Measurements from ENCODE around the gene CPB1.

Gene CPB1

DNA sequence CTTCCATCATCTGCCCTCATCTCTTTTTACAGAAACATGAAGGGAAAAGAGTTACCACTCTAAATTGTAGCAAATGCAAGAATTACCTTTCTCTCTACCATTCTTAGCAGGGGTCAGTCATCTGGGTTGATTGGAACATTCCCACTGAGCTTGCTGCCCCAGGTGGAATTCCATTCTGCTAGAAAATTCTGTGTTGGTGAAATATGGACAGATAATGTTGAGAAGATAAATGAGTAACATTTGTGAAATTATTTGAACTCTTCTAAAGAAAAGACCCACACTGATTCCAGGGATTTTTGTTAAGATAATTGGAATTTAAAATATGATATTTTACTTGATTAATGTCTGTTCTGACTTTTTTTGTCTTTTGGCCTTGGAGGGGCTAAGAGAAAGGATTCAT is 26.4 kb downstream of the CPB1 start:
- Mint-ChIP-seq H3K4me1 (peaks cover 6% of the 10 kb centered on the region), H3K9me3 (no peaks in the 10 kb centered on the region), H3K27me3 (ENCODE audit: low read depth, poor library complexity) (no peaks in the 10 kb centered on the region), H3K36me3 (ENCODE audit: low read depth) (no peaks in the 10 kb centered on the region), H3K4me3 (no peak overlapping the region), H3K27ac (no peak overlapping the region)
- TF ChIP-seq CTCF (IDR thresholded peaks at IDR 0.05), result no peak
- DNase-seq, result no peak

DNA sequence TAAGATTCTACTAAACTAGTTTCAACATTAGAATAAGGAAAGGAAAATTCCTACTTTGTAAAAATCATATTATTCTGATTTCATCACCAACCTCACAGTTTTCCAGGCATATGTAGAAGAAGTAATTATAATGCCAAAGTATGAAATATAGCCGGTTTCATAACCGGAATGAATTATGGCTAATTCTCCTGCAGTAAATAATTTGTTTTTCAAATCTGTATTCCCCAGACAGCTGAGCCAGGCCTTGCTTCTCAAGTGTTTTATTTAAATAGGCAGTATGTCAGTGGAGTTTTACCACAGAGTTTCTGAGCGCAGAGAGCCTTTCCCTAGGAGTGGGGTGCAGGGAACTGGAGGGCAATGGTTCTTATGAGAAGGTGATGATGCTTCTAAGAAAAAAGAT is 28.8 kb downstream of the CPB1 start:
- no peak overlapping the region for H3K4me3 Mint-ChIP-seq
- no peaks in the 10 kb centered on the region for H3K27me3 Mint-ChIP-seq (ENCODE audit: low read depth, poor library complexity)
- no peaks in the 10 kb centered on the region for H3K9me3 Mint-ChIP-seq
- no peak overlapping the region for H3K27ac Mint-ChIP-seq
- no peak for TF ChIP-seq CTCF (IDR thresholded peaks at IDR 0.05)
- H3K4me1 Mint-ChIP-seq, result peaks cover 11% of the 10 kb centered on the region
- no peaks in the 10 kb centered on the region for H3K36me3 Mint-ChIP-seq (ENCODE audit: low read depth)
- DNase-seq, result no peak

- peaks cover 11% of the 10 kb centered on the region for H3K4me1 Mint-ChIP-seq
- no peaks in the 10 kb centered on the region for H3K36me3 Mint-ChIP-seq (ENCODE audit: low read depth)
- H3K9me3 Mint-ChIP-seq, result no peaks in the 10 kb centered on the region
- TF ChIP-seq CTCF (IDR thresholded peaks at IDR 0.05), result no peak
- H3K27ac Mint-ChIP-seq, result no peak overlapping the region
- no peak overlapping the region for H3K4me3 Mint-ChIP-seq
- DNase-seq, result no peak
- no peaks in the 10 kb centered on the region for H3K27me3 Mint-ChIP-seq (ENCODE audit: low read depth, poor library complexity)
Measured at GRCh38 chr3:148857316-148857715, 29.7 kb downstream of the CPB1 start.

GRCh38 chr3:148861277-148861869 is 33.8 kb downstream of the CPB1 start:
- H3K9me3 Mint-ChIP-seq, result no peaks in the 10 kb centered on the region
- DNase-seq, result no peak
- no peak overlapping the region for H3K4me3 Mint-ChIP-seq
- peak; percentile 85 for TF ChIP-seq CTCF (IDR thresholded peaks at IDR 0.05)
- peaks cover 18% of the 10 kb centered on the region for H3K27me3 Mint-ChIP-seq (ENCODE audit: low read depth, poor library complexity)
- H3K36me3 Mint-ChIP-seq (ENCODE audit: low read depth), result no peaks in the 10 kb centered on the region
- no peak overlapping the region for H3K27ac Mint-ChIP-seq
- H3K4me1 Mint-ChIP-seq, result peaks cover 11% of the 10 kb centered on the region

GRCh38 chr3:148863297-148863696 is 35.7 kb downstream of the CPB1 start:
- Mint-ChIP-seq H3K4me1 (peaks cover 6% of the 10 kb centered on the region), H3K36me3 (ENCODE audit: low read depth) (no peaks in the 10 kb centered on the region), H3K27me3 (ENCODE audit: low read depth, poor library complexity) (peaks cover 19% of the 10 kb centered on the region), H3K9me3 (no peaks in the 10 kb centered on the region), H3K4me3 (no peak overlapping the region), H3K27ac (no peak overlapping the region)
- DNase-seq, result no peak
- no peak for TF ChIP-seq CTCF (IDR thresholded peaks at IDR 0.05)

DNA sequence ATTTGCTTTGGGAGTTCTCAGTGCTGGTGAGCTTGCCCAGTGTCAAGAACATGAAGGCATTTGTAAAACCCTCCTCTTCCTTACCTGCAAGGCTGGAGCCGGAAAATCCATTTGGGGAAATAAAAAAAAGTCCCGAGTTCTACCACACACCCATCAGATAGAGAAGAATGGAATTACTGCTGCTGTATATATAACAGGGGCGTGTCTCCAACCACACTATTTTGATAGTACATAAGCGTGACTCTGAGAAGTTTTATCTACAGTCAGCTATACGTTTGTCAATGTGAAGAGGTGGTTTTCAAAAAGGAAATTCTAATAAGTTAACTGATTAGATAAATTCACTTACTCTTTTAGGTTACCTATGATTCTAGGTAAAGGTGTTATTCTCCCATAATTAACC is 36.2 kb downstream of the CPB1 start:
- Mint-ChIP-seq H3K4me1 (peaks cover 6% of the 10 kb centered on the region), H3K27me3 (ENCODE audit: low read depth, poor library complexity) (peaks cover 21% of the 10 kb centered on the region)

More for the DNA sequence above, 36.2 kb downstream of the CPB1 start:
- no peak for DNase-seq
- no peak overlapping the region for H3K27ac Mint-ChIP-seq
- no peaks in the 10 kb centered on the region for H3K36me3 Mint-ChIP-seq (ENCODE audit: low read depth)
- no peak for TF ChIP-seq CTCF (IDR thresholded peaks at IDR 0.05)
- H3K9me3 Mint-ChIP-seq, result no peaks in the 10 kb centered on the region
- no peak overlapping the region for H3K4me3 Mint-ChIP-seq
